Cerebellar nuclear complex (tissue), 1 donor: ENCODE measurements around the gene CATSPERZ.

Experiments used
- DNase-seq, 2 experiments: peaks; one replicate each; lab custom pipeline; 2025; lab: John Stamatoyannopoulos, UW

The CATSPERZ gene, protein sequence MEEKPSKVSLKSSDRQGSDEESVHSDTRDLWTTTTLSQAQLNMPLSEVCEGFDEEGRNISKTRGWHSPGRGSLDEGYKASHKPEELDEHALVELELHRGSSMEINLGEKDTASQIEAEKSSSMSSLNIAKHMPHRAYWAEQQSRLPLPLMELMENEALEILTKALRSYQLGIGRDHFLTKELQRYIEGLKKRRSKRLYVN

DNA sequence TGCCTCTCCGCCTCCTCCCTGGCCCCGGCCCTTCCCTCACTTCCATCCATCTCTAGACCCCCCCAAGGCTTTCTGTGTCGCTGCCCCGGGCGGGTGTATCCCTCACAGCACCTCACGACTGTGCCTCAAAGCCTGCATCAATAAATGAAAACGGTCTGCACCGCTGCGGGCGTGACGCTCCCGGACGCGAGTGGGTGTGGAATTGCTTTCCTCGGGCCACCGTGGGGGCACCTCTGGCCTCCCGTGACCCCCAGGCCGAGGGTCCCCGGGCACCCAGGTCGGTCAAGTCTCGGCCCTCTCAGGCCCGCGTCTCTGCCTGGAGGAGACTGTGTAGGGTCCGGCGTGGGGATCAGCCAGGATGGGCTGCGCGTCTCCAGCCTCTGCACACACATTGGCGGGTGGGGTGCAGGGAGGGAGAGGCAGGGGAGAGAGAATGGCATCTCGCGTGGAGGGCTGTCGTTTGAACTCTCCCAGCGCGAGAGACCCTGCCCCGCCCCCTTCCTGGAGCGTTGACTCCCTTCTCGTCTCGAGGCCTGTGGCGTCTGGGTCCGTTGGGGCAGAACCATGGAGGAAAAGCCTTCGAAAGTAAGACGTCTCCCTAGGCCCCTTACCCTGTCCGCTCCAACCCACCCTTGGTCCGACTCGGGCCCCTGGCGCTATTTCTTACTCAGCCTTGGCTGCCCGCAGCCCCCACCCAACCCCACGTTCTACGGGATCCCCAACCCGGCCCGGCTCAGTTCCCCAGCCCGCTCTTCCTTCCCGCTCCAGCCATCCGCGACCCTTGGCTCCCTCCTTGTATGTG, at the start of gene CATSPERZ:
CATSPERZ (plus strand) TSS at position 512 of the 802 bp plus-strand sequence; CDS start at position 565, 53 bp downstream.
- no peak for DNase-seq

DNA sequence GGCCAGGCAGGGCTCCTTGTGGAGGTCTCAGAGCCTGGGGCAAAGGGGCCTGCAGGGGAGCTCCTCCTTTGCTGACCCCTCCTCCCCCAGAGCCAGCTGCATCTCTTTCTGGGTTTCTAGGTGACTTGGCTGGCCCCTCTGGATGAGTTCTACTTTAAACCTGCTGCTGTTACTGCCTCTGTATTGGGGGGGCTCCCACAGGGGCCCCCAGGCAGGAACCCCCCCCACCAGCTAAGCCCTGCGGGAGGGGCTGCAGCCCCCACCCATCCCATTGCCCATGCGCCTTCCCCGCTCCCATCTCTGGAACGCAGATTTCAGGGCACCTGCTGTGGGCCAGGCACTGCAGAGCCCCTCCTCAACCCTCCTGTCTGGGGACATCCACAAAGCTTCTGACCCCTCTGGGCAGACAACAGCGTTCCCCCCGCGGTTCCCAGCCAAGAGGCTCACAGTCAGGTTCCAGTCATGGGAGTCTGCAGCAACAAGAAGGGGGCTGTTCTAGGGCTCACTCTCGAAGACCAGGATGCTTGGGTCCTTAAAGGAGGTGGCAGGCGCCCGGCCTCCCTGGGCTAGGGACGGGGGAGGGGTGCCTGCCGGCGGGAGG, 49.6 kb upstream of the CATSPERZ start:
- DNase-seq, result no peak

DNA sequence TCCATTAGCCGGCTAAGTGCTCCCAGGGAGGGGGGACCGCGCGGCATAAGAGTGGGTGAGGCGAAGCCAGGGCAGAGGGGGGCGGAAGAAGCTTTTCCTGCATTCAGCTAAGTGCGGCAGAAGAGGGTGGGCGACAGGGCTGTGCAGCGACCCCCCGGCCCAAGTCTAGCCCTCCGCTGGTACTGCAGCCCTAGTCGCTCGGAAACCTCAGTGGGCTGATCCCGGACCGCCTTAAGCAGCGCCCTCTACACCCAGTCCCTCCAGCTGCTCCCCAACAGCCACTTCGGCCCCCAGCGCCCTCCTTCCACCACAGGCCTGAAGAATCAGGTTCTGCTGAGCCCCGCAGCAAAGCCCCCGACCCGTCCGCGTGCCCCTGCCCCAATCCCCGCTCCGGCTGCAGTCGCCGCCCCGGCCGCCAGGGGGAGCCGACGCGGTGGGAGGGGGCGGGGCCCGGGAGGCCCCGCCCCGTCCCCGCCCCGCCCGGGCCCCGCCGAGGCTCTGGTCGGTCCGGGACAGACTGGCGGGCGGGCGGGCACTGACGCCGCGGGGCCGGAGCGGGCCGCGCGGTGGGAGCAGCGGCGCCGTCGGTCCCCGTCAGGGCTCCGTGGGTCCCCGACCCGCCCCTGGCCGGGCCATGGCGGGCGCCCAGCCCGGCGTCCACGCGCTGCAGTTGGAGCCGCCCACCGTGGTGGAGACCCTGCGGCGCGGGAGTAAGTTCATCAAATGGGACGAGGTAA, 49.0 kb upstream of the CATSPERZ start, which contains the start of gene PLCB3:
PLCB3 (plus strand) TSS at position 515 of the 737 bp plus-strand sequence; CDS start at position 635, 120 bp downstream.
- no peak for DNase-seq

DNA sequence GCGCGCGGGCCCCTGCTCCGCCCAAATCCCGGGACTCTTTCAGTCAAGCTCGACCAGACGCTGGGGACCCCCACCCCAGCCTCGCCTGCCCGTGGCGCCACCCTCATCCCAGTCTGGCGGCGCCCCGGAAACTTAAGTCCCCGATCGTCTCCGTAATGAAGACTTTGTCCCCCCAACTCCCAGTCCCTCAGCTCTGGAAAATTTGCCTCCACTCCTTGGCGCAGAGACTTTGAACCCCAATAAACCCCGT, 48.5 kb upstream of the CATSPERZ start:
- no peak for DNase-seq

DNA sequence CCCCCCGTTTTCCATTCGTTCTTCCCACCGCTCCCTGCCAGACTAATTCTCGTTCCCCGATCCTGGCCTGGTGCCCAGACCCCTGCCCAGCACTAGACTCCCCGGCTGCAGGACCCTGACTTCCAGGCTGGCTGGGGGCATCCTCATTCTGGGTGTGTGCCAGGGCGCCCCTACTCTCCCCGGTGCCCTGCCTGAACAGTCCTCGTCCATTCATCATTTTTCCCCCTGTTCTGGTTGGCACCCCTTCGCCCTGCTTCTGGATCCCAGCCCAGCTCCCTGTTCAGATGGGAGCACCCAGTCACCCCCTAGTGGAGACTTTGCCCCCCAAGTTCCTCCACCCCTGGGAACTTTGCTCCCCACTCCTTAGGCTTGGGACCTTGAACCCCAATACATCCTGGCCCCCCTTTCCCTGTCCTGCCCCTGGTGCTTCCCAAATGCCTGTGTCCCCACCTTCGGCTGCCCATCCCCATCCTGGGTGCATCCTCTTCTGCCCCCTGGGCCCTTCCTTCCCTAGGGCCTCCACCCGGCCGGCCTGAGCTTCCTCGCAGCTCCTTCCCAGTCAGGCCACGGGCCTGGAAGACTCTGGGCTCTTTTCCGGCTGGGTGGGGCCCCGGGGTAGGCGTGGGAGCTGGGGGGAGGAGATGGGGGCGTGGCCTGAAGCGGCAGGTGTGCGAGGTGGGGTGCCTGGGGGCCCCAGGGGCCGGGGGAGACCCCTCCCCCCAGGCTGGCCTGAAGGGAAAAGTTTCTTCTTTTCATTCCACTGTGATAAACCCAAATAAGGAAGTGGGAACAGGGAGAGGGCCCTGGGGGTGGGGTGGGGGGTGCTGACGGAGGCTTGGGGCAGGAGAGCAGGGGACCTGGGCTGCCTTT, 47.9 kb upstream of the CATSPERZ start:
- no peak for DNase-seq

DNA sequence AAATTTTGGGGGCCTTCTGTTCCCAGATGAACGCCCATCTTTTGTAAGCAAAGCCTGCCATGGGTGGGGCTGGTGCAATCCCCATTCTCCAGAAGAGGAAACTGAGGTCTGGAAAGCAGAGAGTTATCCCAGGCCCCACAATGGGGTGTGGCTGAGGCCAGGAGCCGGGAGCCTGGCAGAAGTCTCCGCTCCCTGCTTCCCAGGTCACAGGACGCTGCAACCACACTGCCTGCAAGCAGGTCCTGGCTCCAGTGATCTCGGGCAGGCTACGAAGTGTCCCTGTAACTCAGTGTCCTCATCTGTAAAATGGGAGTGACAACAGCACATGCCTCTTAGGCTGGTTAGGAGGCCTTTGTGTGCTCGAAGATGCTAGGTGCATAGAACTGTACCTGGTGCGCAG, 47.1 kb upstream of the CATSPERZ start:
- DNase-seq, result no peak

DNA sequence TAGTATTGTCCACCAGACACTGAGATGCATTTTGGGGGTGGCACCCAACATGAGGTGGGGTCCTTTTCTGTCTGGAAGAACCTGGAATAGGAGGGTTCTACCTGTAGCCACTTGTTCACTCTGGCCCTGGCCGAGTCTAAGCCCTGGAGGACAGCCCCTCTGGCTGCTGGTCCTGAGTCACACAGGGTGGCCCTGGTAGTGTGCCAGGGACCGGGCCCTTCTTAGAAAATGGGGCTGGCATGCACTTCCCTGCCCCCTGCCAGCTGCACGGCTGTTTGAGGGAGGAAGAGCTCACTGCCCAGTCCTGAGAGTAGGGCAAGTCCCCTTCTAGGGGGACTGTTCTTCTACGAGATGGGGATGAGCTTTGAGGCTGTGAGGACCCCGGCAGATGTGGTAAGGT, 46.7 kb upstream of the CATSPERZ start:
- DNase-seq, result no peak

DNA sequence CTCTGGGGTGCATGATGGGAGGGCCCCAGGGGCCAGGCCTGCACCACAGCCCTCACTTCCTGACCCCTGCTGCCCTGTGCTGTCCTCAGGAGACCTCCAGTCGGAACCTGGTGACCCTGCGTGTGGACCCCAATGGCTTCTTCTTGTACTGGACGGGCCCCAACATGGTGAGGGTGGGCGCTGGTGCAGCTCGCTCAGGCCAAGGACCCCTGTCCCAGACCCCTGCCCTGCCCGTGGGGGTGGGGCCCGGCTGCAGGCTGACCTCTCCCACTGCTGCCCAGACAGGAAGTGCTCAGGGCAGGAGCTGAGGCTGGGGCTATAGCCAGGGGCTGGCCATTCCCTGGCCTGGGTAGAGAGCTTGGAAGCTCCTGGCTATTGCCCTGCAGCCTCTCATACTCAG, 45.8 kb upstream of the CATSPERZ start:
- DNase-seq, result no peak

DNA sequence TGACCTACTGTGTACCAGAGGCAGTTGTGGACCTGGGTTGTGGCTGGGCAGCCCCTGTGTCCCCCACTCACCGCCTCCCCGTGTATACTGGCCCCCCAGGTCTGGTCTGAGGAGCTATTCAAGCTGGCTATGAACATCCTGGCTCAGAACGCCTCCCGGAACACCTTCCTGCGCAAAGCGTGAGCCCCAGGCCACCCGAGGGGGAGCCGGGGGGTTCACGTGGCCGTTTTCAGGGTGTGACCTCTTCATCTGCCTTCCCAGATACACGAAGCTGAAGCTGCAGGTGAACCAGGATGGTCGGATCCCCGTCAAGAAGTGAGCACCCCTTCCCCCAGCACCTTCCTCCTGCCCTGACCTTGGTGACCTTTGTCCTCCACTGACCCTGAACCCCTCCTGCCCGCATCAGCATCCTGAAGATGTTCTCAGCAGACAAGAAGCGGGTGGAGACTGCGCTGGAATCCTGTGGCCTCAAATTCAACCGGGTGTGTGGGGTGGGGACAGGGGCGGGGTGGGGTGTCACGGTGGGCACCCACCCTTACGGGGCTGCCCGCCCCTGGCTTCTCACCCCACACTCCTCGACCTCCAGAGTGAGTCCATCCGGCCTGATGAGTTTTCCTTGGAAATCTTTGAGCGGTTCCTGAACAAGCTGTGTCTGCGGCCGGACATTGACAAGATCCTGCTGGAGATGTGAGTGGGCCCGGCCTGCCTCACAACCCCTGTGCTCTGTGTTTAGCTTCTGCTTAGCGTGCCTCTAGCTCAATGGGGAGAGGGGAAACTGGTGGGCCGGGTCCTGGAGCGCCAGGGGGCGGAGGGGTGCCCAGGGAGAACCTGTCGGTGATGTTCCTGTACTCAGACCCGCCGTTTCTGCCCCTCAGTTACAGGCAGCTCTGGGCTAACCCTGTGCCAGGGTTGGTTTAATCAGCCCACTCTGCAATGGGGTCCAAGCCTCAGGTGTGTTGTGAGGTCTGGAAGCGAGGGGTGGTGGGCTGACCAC, 44.7 kb upstream of the CATSPERZ start:
- no peak for DNase-seq

DNA sequence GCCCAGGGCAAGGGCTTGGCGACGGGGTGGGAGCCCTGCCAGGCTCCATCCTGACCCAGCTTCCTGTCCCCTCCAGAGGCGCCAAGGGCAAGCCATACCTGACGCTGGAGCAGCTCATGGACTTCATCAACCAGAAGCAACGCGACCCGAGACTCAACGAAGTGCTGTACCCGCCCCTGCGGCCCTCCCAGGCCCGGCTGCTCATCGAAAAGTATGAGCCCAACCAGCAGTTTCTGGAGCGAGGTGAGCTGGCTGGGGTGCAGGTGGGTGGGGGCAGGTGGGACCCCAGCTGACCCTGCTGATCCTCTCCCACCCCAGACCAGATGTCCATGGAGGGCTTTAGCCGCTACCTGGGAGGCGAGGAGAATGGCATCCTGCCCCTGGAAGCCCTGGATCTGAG, 43.9 kb upstream of the CATSPERZ start:
- DNase-seq, result no peak

DNA sequence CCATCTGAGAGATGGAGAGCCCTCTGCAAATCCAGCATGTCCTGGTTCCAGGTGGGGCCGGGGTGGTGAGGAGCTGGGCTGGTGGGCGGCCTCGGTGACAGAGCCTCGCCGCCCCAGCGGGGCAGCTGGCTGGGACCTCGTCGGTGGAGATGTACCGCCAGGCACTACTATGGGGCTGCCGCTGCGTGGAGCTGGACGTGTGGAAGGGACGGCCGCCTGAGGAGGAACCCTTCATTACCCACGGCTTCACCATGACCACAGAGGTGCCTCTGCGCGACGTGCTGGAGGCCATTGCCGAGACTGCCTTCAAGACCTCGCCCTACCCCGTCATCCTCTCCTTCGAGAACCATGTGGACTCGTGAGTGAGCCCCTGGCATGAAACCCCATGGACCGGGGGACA, 41.8 kb upstream of the CATSPERZ start:
- no peak for DNase-seq

DNA sequence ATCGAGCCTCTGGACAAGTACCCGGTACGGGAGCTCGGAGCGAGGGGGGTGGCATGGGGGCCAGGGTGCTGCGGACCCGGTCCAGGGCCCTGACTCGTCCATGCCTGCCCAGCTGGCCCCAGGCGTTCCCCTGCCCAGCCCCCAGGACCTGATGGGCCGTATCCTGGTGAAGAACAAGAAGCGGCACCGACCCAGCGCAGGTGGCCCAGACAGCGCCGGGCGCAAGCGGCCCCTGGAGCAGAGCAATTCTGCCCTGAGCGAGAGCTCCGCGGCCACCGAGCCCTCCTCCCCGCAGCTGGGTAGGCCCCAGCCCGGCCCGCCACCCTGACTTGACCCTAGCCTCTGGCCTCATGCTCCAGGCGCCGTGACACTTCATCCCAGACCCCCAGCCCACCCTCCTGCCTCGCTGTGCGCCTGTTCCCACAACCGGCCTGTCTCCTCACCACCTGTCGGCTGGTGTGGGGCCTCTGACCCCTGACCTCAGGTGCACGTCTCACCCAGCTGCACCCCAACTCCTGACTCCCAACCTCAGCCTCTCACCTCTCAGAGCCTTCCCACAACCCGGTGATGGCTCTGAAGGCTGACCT, 41.1 kb upstream of the CATSPERZ start:
- no peak for DNase-seq

DNA sequence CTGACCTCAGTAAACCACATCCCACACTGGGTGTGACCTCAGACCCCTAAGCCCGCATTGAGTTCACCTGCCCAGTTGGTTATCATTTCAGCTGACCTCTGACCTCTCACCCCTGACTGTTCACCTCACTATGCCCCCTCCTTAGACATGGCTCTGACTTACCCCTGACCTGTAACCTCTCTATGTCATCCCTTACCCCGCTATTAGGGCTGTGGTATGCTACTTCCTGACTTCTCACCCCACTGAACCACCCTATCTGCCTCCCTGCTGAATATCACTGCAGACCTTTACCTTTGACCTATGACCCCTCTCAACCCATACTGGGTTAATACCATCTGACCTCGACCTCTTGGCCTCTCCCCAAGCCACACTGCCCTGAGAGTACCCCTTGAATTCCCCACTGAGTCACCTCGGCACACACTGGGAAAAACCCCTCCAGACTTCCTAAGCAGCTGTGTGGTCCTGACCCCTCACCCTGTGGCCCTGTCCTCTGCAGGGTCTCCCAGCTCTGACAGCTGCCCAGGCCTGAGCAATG, 40.6 kb upstream of the CATSPERZ start:
- DNase-seq, result no peak

DNA sequence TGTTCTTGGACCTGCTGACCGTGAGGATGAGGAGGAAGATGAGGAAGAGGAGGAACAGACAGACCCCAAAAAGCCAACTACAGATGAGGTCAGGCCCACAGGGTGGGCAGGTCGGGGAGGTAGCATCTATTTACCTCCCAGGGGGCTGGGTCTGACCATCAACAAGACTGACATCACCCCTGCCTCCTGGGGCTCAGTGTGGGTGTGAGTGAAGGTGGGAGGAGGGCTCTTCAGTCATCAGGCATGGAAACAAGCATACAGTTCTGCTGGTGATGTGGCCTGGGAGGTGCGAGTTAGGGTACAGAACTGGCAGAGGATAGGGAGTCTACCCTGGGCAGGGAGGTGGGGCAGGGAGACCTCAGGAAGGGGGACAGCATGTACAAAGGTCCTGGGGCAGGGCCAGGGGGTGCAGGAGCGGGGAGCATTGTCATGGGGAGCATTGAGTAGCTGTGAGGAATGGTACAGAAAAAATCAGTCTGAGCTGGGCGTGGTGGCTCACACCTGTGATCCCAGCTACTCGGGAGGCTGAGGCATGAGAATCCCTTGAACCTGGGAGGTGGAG, 39.9 kb upstream of the CATSPERZ start:
- DNase-seq, result no peak

DNA sequence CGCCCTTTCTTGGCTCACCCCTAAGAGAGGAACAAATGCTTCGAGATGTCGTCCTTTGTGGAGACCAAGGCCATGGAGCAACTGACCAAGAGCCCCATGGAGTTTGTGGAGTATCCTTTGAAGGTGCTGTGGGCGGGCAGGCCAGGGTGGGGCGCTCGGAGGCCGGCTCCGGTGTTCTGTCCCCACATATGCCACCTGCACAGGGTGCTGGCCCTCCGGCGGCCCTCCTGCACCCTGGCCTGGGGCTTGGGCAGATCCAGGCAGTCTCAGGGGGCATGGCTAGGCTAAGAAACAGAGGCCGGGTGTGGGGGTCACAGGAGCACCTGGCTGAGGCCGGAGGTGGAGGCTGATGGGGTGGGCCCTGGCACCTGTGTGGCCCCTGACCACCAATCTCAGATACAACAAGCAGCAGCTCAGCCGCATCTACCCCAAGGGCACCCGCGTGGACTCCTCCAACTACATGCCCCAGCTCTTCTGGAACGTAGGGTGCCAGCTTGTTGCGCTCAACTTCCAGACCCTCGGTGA, 38.5 kb upstream of the CATSPERZ start:
- DNase-seq, result no peak

DNA sequence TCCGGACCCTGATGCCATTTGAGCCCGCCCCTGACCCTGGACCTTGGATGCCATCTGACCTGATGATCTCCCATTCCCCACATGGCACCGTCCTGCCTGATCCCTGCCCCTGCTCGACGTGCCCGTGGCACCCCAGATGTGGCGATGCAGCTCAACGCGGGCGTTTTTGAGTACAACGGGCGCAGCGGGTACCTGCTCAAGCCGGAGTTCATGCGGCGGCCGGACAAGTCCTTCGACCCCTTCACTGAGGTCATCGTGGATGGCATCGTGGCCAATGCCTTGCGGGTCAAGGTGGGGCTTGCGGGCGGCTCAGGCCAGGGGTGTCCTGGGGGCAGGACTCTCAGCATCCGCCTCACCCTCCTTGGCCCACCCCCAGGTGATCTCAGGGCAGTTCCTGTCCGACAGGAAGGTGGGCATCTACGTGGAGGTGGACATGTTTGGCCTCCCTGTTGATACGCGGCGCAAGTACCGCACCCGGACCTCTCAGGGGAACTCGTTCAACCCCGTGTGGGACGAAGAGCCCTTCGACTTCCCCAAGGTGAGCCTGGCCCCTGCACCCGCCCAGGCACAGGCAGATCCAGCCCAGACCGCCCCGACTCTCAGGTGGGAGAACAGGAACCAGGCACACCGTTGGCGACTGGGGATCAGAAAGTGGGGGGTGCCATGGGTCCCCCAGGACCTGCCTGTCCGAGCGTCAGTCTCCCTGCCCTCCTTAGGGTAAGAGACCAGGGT, 37.7 kb upstream of the CATSPERZ start:
- no peak for DNase-seq

DNA sequence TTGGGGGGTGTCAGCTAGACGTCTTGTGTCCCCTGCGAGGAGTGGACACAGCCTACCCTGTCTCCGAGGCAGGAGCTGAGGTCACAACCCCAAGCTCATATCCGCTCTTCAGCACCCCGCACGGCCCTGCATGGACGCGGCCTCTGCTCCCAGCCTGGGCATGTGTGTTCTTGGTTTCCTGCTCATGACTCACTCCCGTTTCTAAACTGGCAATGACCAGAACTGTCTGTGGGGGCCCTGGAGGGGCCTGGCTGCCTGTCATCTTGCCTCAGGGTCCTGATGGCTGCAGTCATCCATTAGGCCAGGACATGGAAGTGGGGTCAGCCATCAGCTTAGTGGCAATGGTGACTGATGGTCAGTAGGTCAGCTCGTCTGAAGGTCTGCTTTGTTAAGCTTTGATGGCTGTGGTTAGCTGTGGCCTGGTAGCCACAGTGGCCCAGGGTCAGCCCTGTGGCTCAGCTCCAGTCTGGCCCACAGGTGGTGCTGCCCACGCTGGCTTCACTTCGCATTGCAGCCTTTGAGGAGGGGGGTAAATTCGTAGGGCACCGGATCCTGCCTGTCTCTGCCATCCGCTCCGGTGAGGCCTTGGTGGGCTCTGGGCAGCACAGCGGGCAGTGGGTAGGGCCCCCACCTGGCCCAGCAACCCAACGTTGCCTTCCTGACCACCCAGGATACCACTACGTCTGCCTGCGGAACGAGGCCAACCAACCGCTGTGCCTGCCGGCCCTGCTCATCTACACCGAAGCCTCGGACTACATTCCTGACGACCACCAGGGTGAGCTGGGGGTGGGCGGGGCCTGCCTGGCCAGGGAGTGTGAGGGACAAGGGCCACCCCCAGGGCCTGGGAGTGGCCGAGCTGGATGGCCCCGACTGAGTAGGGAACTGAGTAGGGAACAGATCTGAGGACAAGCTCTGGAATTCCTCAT, 36.9 kb upstream of the CATSPERZ start:
- DNase-seq, result no peak

DNA sequence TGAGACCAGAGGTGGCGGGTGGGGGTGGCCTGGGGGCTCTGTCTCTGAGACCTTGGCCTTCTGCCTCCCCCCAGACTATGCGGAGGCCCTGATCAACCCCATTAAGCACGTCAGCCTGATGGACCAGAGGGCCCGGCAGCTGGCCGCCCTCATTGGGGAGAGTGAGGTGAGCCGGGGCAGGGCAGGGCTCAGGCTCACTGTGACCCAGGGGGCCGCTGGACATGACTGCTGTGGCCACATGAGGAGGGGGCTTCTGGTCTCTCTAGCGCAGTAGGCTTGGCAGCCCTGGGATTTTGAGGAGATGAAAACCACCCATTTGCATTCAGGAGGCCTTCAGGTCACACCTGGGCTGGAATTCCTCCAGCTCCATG, 36.2 kb upstream of the CATSPERZ start:
- no peak for DNase-seq
